ENCODE results near the gene DCN.

Gene DCN

DNA sequence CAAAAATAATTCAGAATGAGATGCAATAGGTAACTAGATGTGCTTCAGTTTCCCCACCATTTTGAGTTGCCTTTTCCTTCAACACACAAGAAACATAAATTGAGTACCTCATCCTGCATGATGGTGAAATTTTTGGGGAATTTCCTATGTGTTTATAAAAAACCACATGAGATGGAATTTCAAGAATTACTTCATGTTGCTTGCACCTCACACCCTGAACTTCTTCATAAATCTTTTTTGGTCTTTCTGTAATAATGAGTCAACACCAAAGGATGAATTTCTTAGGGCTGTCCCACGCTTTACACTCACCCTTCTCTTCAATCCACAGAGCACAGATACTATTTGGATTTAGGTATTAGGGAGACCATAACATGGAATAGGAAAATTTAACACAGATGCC, 48.7 kb downstream of the DCN start:
- DNase-seq: no peak

- no peak for DNase-seq
These were observed 52.8 kb downstream of the DCN start for GRCh38 chr12:91129662-91130362.

DNA sequence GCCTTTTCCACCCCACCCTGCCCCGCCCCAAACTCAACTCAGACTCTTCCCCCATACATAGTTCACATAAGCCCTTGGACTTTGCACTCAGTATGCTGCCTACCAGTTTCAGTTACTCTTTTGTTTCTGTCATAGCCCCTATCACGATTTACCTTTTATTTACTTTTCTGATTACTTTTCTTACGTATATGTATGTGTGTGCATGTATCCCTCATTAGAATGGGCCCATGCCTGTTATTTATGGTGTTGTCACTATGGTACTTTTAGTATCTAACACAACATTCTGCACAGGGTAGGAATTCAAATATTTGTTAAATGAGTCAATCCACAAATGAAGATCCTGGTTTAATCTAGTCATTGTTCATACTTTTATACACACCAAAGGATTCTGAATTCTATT, 54.9 kb downstream of the DCN start:
- no peak for DNase-seq

- no peak for DNase-seq
These were observed 55.3 kb downstream of the DCN start for GRCh38 chr12:91127306-91127705.

DNA sequence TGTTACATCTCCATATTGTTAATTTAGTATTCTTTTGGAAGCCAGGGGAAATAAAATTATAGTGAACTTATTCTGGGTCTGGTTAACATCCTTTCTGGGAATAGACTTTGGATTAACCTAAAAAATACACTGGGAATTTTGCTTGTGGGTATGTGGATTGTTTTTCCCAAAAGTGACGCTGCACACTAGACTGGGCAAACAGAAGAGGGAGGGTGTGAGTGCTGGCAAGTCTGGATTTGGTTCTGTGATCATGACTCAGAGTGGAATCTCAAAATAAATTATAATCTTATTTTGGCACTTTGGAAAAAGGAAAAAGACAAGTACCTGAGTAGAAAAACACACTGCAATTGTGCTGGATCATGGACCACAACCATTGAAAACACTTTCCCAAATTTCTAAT, 56.1 kb downstream of the DCN start:
- no peak for DNase-seq

GRCh38 chr12:91123236-91123916, 59.2 kb downstream of the DCN start:
- DNase-seq: no peak

DNA sequence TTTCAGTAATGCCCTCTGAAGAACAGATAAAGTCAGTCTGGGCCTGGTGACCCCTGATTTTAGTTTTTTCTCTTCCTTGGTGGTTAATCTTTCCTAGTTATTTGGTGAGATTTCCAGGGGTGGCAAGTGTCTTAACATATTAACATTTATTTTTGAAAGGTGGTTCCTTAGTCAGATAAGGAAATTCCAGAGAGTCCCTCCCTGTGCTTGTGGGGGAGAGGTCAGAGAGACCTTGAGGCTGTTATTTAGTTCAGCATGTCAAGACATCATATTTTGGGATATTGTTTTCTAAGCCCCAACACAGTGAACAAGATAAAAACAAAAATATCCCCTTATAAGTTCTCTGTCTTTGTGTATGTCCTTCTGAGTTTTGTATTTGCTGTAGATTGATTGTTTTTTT, 61.8 kb downstream of the DCN start:
- no peak for DNase-seq

GRCh38 chr12:91119089-91119488, 63.5 kb downstream of the DCN start:
- DNase-seq: no peak

DNA sequence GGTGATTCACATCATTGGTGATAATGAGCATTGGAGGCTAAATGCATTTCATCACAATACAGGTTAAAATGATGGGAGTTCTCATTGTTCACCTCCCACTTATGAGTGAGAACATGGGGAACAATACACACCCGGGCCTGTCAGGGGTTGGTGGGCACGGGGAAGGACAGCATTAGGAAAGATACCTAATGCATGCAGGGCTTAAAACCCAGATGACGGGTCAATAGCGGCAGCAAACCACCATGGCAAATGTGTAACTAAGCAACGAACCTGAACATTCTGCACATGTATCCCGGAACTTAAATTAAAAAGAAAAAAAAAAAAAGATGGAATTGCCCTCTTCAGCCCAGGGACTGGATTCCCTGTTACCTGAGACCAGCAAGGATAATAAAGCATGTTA, 69.0 kb downstream of the DCN start:
- DNase-seq: no peak

GRCh38 chr12:91111366-91112325, 71.0 kb downstream of the DCN start, which contains the start of gene LUM:
LUM (minus strand) TSS chr12:91111494; CDS start chr12:91108979, 2,515 bp downstream.
- no peak for DNase-seq

- DNase-seq: no peak
These were observed 72.2 kb downstream of the DCN start for GRCh38 chr12:91110311-91110924.

- no peak for DNase-seq
These were observed 72.9 kb downstream of the DCN start for GRCh38 chr12:91109581-91110310.

- peak; percentile 22 for DNase-seq
These were observed 73.5 kb downstream of the DCN start for GRCh38 chr12:91109148-91109564.

GRCh38 chr12:91108196-91108755, 74.3 kb downstream of the DCN start:
- no peak for DNase-seq

DNA sequence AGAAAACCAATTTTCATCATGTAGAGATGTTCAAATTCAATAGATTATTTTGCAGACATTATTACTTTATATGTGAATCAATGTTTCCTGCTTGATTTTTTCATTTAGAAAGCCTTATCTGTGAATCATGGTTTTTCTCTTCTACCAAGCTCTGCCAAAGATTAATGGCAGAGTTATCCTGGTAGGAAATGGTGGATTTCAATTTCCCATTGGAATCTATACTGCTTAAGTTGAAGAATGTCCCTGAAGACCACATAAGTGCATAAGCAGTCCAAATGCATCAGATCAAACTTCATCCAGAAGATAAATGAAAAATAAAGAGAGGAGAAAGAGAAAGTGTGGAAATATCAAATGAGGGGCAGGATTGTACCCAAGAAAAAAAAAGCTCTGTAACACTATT, 76.3 kb downstream of the DCN start:
- no peak for DNase-seq

DNA sequence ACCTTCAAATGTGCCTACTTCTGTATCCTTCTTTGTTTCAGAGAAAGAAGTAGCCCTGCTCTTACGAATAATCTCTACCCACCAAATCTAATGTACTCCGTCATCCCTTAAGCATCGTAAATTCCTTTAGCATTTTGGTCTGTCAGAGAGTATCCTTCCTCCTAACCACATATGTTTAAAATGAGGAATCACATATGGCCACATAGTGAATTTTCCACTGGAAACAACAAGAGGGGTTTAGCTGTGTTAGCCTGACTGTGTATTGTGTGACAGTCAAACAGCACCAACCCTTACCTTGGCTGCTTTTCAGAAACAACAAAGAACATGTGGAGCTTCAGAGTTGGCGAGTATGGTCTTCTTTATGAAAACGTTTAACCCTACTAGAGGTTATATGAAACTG, 76.8 kb downstream of the DCN start:
- DNase-seq: no peak

GRCh38 chr12:91104812-91105466, 77.7 kb downstream of the DCN start:
- no peak for DNase-seq

GRCh38 chr12:91103624-91104023, 79.0 kb downstream of the DCN start:
- DNase-seq: no peak

DNA sequence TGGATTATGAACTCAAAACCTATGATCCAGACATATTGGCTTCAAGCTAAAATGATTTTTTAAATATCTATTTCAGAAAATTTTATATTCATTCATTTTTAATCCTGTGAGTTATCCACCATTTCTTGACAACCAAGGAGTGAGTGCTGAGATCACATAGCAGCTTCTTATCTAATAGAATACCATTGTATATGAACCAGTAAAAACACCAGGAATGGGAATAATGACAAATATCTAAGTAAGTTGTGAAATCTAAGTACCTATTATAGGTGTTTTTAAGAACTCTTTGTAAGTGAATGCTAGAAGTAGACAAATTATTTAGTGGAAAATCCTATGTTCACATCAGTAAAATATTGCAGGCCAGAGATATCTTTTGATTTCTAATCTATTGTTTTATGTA, 79.5 kb downstream of the DCN start:
- no peak for DNase-seq

- no peak for DNase-seq
These were observed 81.7 kb downstream of the DCN start for GRCh38 chr12:91100906-91101305.

DNA sequence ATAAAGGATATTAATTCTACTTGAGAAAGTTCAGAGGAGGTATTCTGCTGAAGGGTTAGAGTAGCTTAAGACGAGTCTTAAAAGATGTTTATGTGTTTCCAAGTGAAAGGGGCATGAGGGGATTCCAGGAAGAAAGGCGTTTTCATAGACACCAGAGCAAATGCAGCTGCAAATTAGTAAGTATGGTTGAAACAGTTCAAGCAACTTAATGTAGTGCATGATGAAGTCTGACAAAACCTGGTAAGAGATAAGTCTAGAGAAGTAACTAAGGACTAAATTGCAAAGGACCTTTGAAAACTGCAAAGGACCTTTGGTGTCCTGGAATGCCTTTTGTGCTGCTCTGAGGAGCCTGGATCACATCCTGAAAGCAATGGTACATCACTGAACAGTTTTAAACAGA, 82.8 kb downstream of the DCN start:
- DNase-seq: no peak
